GM12891 (cell line): ENCODE measurements around the gene ATP6V0A1.

Experiments used
- PAX5 ChIP-seq: IDR thresholded peaks from 2 replicates; pipeline ENCODE4 v1.6.1; 2011; ENCODE audit warnings: low read length, moderate library complexity, mild to moderate bottlenecking; ENCODE audit not compliant: insufficient read depth, severe bottlenecking
- POLR2A ChIP-seq: IDR thresholded peaks from 2 replicates; pipeline ENCODE4 v1.6.1; 2011; ENCODE audit warnings: low read depth, low read length, control low read depth
- POLR2AphosphoS5 ChIP-seq: IDR thresholded peaks from 2 replicates; pipeline ENCODE4 v1.6.1; 2011; ENCODE audit warnings: low read depth, low read length, control low read depth
- POU2F2 ChIP-seq: IDR thresholded peaks from 2 replicates; pipeline ENCODE4 v1.6.1; 2011; ENCODE audit warnings: low read depth, mild to moderate bottlenecking, control low read depth, low read length, moderate library complexity
- SPI1 ChIP-seq: IDR thresholded peaks from 2 replicates; pipeline ENCODE4 v1.6.1; 2011; ENCODE audit warnings: low read depth, low read length, control low read depth
- TAF1 ChIP-seq: IDR thresholded peaks from 2 replicates; pipeline ENCODE4 v1.6.1; 2011; ENCODE audit warnings: low read depth, low read length, control low read depth

DNA sequence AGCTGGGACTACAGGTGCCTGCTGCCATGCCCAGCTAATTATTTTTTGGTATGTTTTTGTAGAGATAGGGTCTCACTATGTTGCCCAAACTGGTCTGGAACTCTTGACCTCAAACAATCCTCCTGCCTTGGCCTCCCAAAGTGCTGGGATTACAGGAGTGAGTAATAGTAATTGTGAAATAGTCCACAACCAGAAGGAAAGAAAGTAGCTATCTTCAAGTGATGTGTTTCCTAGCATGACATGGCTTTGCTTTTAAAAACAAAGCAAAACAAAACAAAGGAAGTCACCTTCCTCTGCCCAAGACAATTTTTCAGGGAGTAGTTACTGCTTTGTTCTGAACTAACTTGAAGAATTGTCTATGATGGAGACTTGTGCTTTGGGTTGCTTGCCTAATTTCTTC lies 27.0 kb downstream of the ATP6V0A1 start:
- TF ChIP-seq POLR2AphosphoS5: no peak
- TF ChIP-seq POLR2A: no peak
- TF ChIP-seq PAX5: no peak
- no peak for TF ChIP-seq TAF1
- no peak for TF ChIP-seq SPI1
- TF ChIP-seq POU2F2: no peak
